ENCODE data around the gene CCDC85A. TPM values are rescaled to one million over a fixed set of nuclear protein-coding genes. Genes with fewer than 3 reads are reported as not detected.

The CCDC85A gene
- total and polyA plus RNA-seq, 12 donors, result 0.13 to 1.1 (median 0.65) TPM; not detected in 1

- H3K4me1 ChIP-seq (replicated peaks in 1 of 2), result no peaks in the 10 kb centered on the region
- intact Hi-C loops (cut with DNase I), result no loop called here
- no peaks in the 10 kb centered on the region for H3K27me3 ChIP-seq
- no peaks in the 10 kb centered on the region for H3K36me3 ChIP-seq (replicated peaks in 1 of 2)
- WGBS, 4 donors, result 70 to 84% (median 76%) methylated on average over 5 of the region's 5 CpGs
- DNase-seq, result no peak
- no peak overlapping the region for H3K4me3 ChIP-seq
- TF ChIP-seq CTCF (IDR thresholded peaks at IDR 0.05) (no peak), POLR2A (IDR thresholded peaks at IDR 0.05) (no peak)
- H3K27ac ChIP-seq, result no peak overlapping the region
- no peaks in the 10 kb centered on the region for H3K9me3 ChIP-seq (replicated peaks in 1 of 3)
Measured at GRCh38 chr2:56266761-56267414, 83.1 kb downstream of the CCDC85A start.

- 90 to 93% (median 91%) methylated on average over 3 of the region's 3 CpGs for WGBS, 4 donors
Measured at GRCh38 chr2:56267415-56267788, 83.6 kb downstream of the CCDC85A start.

GRCh38 chr2:56268856-56269255, 85.1 kb downstream of the CCDC85A start:
- Histone ChIP-seq H3K36me3 (replicated peaks in 1 of 2) (no peaks in the 10 kb centered on the region), H3K4me1 (replicated peaks in 1 of 2) (no peaks in the 10 kb centered on the region), H3K27ac (no peak overlapping the region), H3K9me3 (replicated peaks in 1 of 3) (no peaks in the 10 kb centered on the region), H3K4me3 (no peak overlapping the region), H3K27me3 (no peaks in the 10 kb centered on the region)
- intact Hi-C loops (cut with DNase I), result no loop called here
- WGBS, 4 donors, result 72 to 82% (median 73%) methylated on average over 2 of the region's 2 CpGs
- no peak for DNase-seq
- no peak for TF ChIP-seq POLR2A (IDR thresholded peaks at IDR 0.05)
- no peak for TF ChIP-seq CTCF (IDR thresholded peaks at IDR 0.05)

More at GRCh38 chr2:56267415-56267788, 83.6 kb downstream of the CCDC85A start:
- H3K9me3 ChIP-seq (replicated peaks in 1 of 3), result no peaks in the 10 kb centered on the region
- H3K27ac ChIP-seq, result no peak overlapping the region
- no peaks in the 10 kb centered on the region for H3K4me1 ChIP-seq (replicated peaks in 1 of 2)
- TF ChIP-seq CTCF (IDR thresholded peaks at IDR 0.05) (no peak), POLR2A (IDR thresholded peaks at IDR 0.05) (no peak)
- no peak overlapping the region for H3K4me3 ChIP-seq
- H3K27me3 ChIP-seq, result no peaks in the 10 kb centered on the region
- DNase-seq, result no peak
- no peaks in the 10 kb centered on the region for H3K36me3 ChIP-seq (replicated peaks in 1 of 2)
- intact Hi-C loops (cut with DNase I), result no loop called here

- intact Hi-C loops (cut with DNase I), result no loop called here
- no peak overlapping the region for H3K4me3 ChIP-seq
- DNase-seq, result no peak
- TF ChIP-seq CTCF (IDR thresholded peaks at IDR 0.05), result no peak
- no peak for TF ChIP-seq POLR2A (IDR thresholded peaks at IDR 0.05)
- H3K27me3 ChIP-seq, result no peaks in the 10 kb centered on the region
- H3K9me3 ChIP-seq (replicated peaks in 1 of 3), result no peaks in the 10 kb centered on the region
- no peak overlapping the region for H3K27ac ChIP-seq
- WGBS, 4 donors, result 68 to 83% (median 72%) methylated on average over 2 of the region's 2 CpGs
- H3K4me1 ChIP-seq (replicated peaks in 1 of 2), result no peaks in the 10 kb centered on the region
- H3K36me3 ChIP-seq (replicated peaks in 1 of 2), result no peaks in the 10 kb centered on the region
Measured at GRCh38 chr2:56271275-56271674, 87.5 kb downstream of the CCDC85A start.
